ENCODE data around the gene BANK1.

BANK1 gene

GRCh38 chr4:101790521-101791181, at the start of gene BANK1:
Gene BANK1, plus strand, starts transcription at chr4:101790730. Its CDS starts 151 bp downstream, at chr4:101790881.
- DNase-seq (ENCODE audit: low read depth, low spot score): no peak

- DNase-seq (ENCODE audit: low read depth, low spot score): no peak
Measured at GRCh38 chr4:101753721-101754120, 36.8 kb upstream of the BANK1 start.

- DNase-seq (ENCODE audit: low read depth, low spot score): no peak
Measured at GRCh38 chr4:101756181-101756580, 34.3 kb upstream of the BANK1 start.

- DNase-seq (ENCODE audit: low read depth, low spot score): no peak
Measured at GRCh38 chr4:101761405-101761804, 29.1 kb upstream of the BANK1 start.

GRCh38 chr4:101762025-101762424, 28.5 kb upstream of the BANK1 start:
- DNase-seq (ENCODE audit: low read depth, low spot score): no peak

GRCh38 chr4:101762534-101762933, 28.0 kb upstream of the BANK1 start:
- no peak for DNase-seq (ENCODE audit: low read depth, low spot score)

- DNase-seq (ENCODE audit: low read depth, low spot score): no peak
Measured at GRCh38 chr4:101763576-101763975, 27.0 kb upstream of the BANK1 start.

- DNase-seq (ENCODE audit: low read depth, low spot score): peak; percentile 4
Measured at GRCh38 chr4:101774807-101775206, 15.7 kb upstream of the BANK1 start.

- no peak for DNase-seq (ENCODE audit: low read depth, low spot score)
Measured at GRCh38 chr4:101777431-101777830, 13.1 kb upstream of the BANK1 start.

GRCh38 chr4:101780284-101780683, 10.2 kb upstream of the BANK1 start:
- DNase-seq (ENCODE audit: low read depth, low spot score): no peak

- DNase-seq (ENCODE audit: low read depth, low spot score): no peak
Measured at GRCh38 chr4:101782546-101782945, 8.0 kb upstream of the BANK1 start.

- no peak for DNase-seq (ENCODE audit: low read depth, low spot score)
Measured at GRCh38 chr4:101784957-101785356, 5.6 kb upstream of the BANK1 start.

GRCh38 chr4:101785486-101785885, 5.0 kb upstream of the BANK1 start:
- no peak for DNase-seq (ENCODE audit: low read depth, low spot score)

- no peak for DNase-seq (ENCODE audit: low read depth, low spot score)
Measured at GRCh38 chr4:101787701-101788316, 2.7 kb upstream of the BANK1 start.

GRCh38 chr4:101791182-101791558, 640 bp downstream of the BANK1 start:
- DNase-seq (ENCODE audit: low read depth, low spot score): no peak

- no peak for DNase-seq (ENCODE audit: low read depth, low spot score)
Measured at GRCh38 chr4:101792056-101792590, 1.6 kb downstream of the BANK1 start.

GRCh38 chr4:101793397-101793796, 2.9 kb downstream of the BANK1 start:
- no peak for DNase-seq (ENCODE audit: low read depth, low spot score)

GRCh38 chr4:101794806-101795205, 4.3 kb downstream of the BANK1 start:
- no peak for DNase-seq (ENCODE audit: low read depth, low spot score)

GRCh38 chr4:101795704-101796103, 5.2 kb downstream of the BANK1 start:
- DNase-seq (ENCODE audit: low read depth, low spot score): no peak

GRCh38 chr4:101801958-101802357, 11.4 kb downstream of the BANK1 start:
- no peak for DNase-seq (ENCODE audit: low read depth, low spot score)

- DNase-seq (ENCODE audit: low read depth, low spot score): peak; percentile 37
Measured at GRCh38 chr4:101806914-101807313, 16.4 kb downstream of the BANK1 start.

GRCh38 chr4:101807351-101807750, 16.8 kb downstream of the BANK1 start:
- DNase-seq (ENCODE audit: low read depth, low spot score): no peak

GRCh38 chr4:101813604-101814003, 23.1 kb downstream of the BANK1 start:
- DNase-seq (ENCODE audit: low read depth, low spot score): no peak
